HepG2 (cell line): ENCODE results near the gene EPO. TPM values are rescaled to one million over a fixed set of nuclear protein-coding genes. Genes with fewer than 3 reads are reported as not detected.
A peak's percentile ranks its signal among the peaks of the same experiment; 100 is the strongest.

Experiments used
- ATAC-seq: fragments of 200-7000 bp; cut with Tn5 transposase; 3 replicates; pipeline ENCODE4 v1.9.1; 2020; ENCODE audit warnings: mild to moderate bottlenecking, moderate library complexity
- BruUV-seq: library from RNA; stranded (reverse); fragments of 400-500 nt; replicated peaks from 2 replicates; lab custom pipeline; 2021; lab: Mats Ljungman, UMichigan
- CTCF ChIA-PET: fragments of 300-600 bp; formaldehyde crosslinking; extraction: SDS; loops from one replicate; lab custom pipeline; 2021; ENCODE audit warnings: low total read pairs, inconsistent platforms, low intra/inter-chr PET ratio; lab: Yijun Ruan, JAX
- POLR2A ChIA-PET: fragments of 350-600 bp; sonication (Branson Sonifier 250); formaldehyde crosslinking; loops from one replicate; lab custom pipeline; 2020; ENCODE audit warnings: antibody characterized with exemption, inconsistent platforms; lab: Yijun Ruan, JAX
- DNase-seq: peaks from one replicate; pipeline ENCODE4 v3.0.0-alpha.2; 2015; ENCODE audit warnings: low spot score
- FAIRE-seq: peaks from 3 replicates; lab custom pipeline; 2011; peaks lifted over from hg19 to GRCh38; lab: Jason Lieb, UNC
- H2AFZ ChIP-seq: one replicate; pipeline ENCODE4 v1.6.1; 2011; ENCODE audit warnings: low read length, inconsistent platforms
- H3K27ac ChIP-seq: fragments of 300-600 bp; 3 replicates; pipeline ENCODE4 v1.8.0; 2011; ENCODE audit warnings: mixed run types, mild to moderate bottlenecking, mixed read lengths, low read length, inconsistent platforms; ENCODE audit not compliant: insufficient read depth; ENCODE audit errors: extremely low read length
- H3K27me3 ChIP-seq, 2 experiments: fragments of 200-600 bp in 1 of 2; 2 replicates in 1 of 2; 3 replicates in 1 of 2; pipeline versions ENCODE4 v1.6.0 to v1.8.0; 2011; ENCODE audit warnings: low read length in 2 of 2, mild to moderate bottlenecking in 2 of 2, moderate library complexity in 2 of 2, inconsistent platforms in 1 of 2; ENCODE audit not compliant: insufficient read depth in 2 of 2, control insufficient read depth in 1 of 2
- H3K36me3 ChIP-seq, 2 experiments: fragments of 200-600 bp in 1 of 2; replicated peaks in 1 of 2; 2 replicates in 1 of 2; 3 replicates in 1 of 2; pipeline versions ENCODE4 v1.5.1 to v1.8.0; 2011; ENCODE audit warnings: low read length in 2 of 2, inconsistent platforms in 1 of 2; ENCODE audit not compliant: insufficient read depth in 2 of 2, control insufficient read depth in 1 of 2
- H3K4me1 ChIP-seq: 2 replicates; pipeline ENCODE4 v1.5.1; 2012; ENCODE audit warnings: low read length, inconsistent platforms; ENCODE audit not compliant: insufficient read depth
- H3K4me2 ChIP-seq: 2 replicates; pipeline ENCODE4 v1.6.0; 2011; ENCODE audit warnings: low read depth, low read length, inconsistent platforms
- H3K4me3 ChIP-seq, 3 experiments: fragments of 200-600 bp in 1 of 3; sonication (generic), shearing (Covaris generic) in 1 of 3; replicated peaks in 1 of 3; 2 replicates each; pipeline ENCODE4 v1.5.1; 2011 to 2016; ENCODE audit warnings: low read length in 3 of 3, inconsistent platforms in 2 of 3, low read depth in 2 of 3, mild to moderate bottlenecking in 2 of 3, control low read depth in 1 of 3, mixed read lengths in 1 of 3; ENCODE audit not compliant: insufficient read depth in 1 of 3
- H3K79me2 ChIP-seq: one replicate; pipeline ENCODE4 v1.6.1; 2011; ENCODE audit warnings: low read length, inconsistent platforms; ENCODE audit not compliant: insufficient read depth
- H3K9ac ChIP-seq: 2 replicates; pipeline ENCODE4 v1.6.0; 2011; ENCODE audit warnings: mild to moderate bottlenecking, low read depth, low read length, inconsistent platforms; ENCODE audit not compliant: insufficient read depth
- H3K9me3 ChIP-seq: 2 replicates; pipeline ENCODE4 v1.5.1; 2012; ENCODE audit warnings: mild to moderate bottlenecking, low read length
- H4K20me1 ChIP-seq: 2 replicates; pipeline ENCODE4 v1.6.0; 2011; ENCODE audit warnings: inconsistent platforms, mild to moderate bottlenecking, low read length, moderate library complexity; ENCODE audit not compliant: insufficient read depth
- EP300 ChIP-seq, 3 experiments: sonication (generic) in 1 of 3; formaldehyde crosslinking in 1 of 3; IDR thresholded peaks; 2 replicates each; pipeline versions ENCODE4 v1.5.1 to v1.6.1; 2011 to 2020; ENCODE audit warnings: low read depth in 2 of 3, low read length in 2 of 3, borderline replicate concordance in 1 of 3, improper control_type of control experiment in 1 of 3, mild to moderate bottlenecking in 1 of 3, missing genetic modification reagents in 1 of 3, moderate library complexity in 1 of 3
- GABPA ChIP-seq, 2 experiments: IDR thresholded peaks; 2 replicates each; pipeline ENCODE4 v1.6.1; 2011 to 2016; ENCODE audit warnings: low read depth in 2 of 2, low read length in 1 of 2, missing biosample characterization in 1 of 2, missing genetic modification characterization in 1 of 2
- HNRNPLL ChIP-seq: fragments of 200-400 bp; formaldehyde crosslinking; IDR thresholded peaks from 2 replicates; pipeline ENCODE4 v1.6.1; 2017; ENCODE audit warnings: mild to moderate bottlenecking, low read depth, low read length; ENCODE audit not compliant: poor library complexity, severe bottlenecking
- NFE2 ChIP-seq: sonication (generic); formaldehyde crosslinking; IDR thresholded peaks from 2 replicates; pipeline ENCODE4 v1.4.0; 2020; ENCODE audit warnings: missing genetic modification reagents
- NFKB2 ChIP-seq: sonication (generic); formaldehyde crosslinking; IDR thresholded peaks from 2 replicates; pipeline ENCODE4 v1.4.0; 2020; ENCODE audit warnings: missing genetic modification reagents, borderline replicate concordance
- SIX4 ChIP-seq: sonication (generic); formaldehyde crosslinking; IDR thresholded peaks from 2 replicates; pipeline ENCODE4 v1.4.0; 2020; ENCODE audit warnings: missing genetic modification reagents
- STAG1 ChIP-seq: sonication (generic); formaldehyde crosslinking; IDR thresholded peaks from 2 replicates; pipeline ENCODE4 v1.4.0; 2020; ENCODE audit warnings: missing genetic modification reagents
- TSC22D2 ChIP-seq: sonication (generic); formaldehyde crosslinking; IDR thresholded peaks from 2 replicates; pipeline ENCODE4 v1.5.1; 2020; ENCODE audit warnings: missing genetic modification reagents, mild to moderate bottlenecking, borderline replicate concordance
- ZFP62 ChIP-seq: sonication (generic); formaldehyde crosslinking; IDR thresholded peaks from 2 replicates; pipeline ENCODE4 v1.4.0; 2020; ENCODE audit warnings: missing genetic modification reagents
- ZKSCAN5 ChIP-seq: sonication (generic); formaldehyde crosslinking; IDR thresholded peaks from 2 replicates; pipeline ENCODE4 v1.5.1; 2020; ENCODE audit warnings: mild to moderate bottlenecking, missing genetic modification reagents
- ZNF329 ChIP-seq: sonication (generic); formaldehyde crosslinking; IDR thresholded peaks from 2 replicates; pipeline ENCODE4 v1.9.0; 2021; ENCODE audit warnings: low read depth, mild to moderate bottlenecking, missing genetic modification reagents
- ZNF558 ChIP-seq: sonication (generic); formaldehyde crosslinking; IDR thresholded peaks from 2 replicates; pipeline ENCODE4 v1.9.0; 2022; ENCODE audit warnings: mild to moderate bottlenecking, missing genetic modification reagents, borderline replicate concordance
- ZNF572 ChIP-seq: sonication (generic); formaldehyde crosslinking; IDR thresholded peaks from 2 replicates; pipeline ENCODE4 v1.5.1; 2020; ENCODE audit warnings: mild to moderate bottlenecking, missing genetic modification reagents
- ZNF614 ChIP-seq: IDR thresholded peaks from 2 replicates; pipeline ENCODE4 v1.6.1; 2018; ENCODE audit warnings: missing biosample characterization, missing genetic modification reagents, inconsistent platforms, borderline replicate concordance
- ZNF768 ChIP-seq: sonication (generic); formaldehyde crosslinking; IDR thresholded peaks from 2 replicates; pipeline ENCODE4 v1.4.0; 2020; ENCODE audit warnings: missing genetic modification reagents
- WGBS: methylation state at CpG from one replicate; pipeline ENCODE4 v1.1.6; 2017; ENCODE audit warnings: low lambda C conversion rate; 5-methylcytosine and 5-hydroxymethylcytosine counted together
- in situ Hi-C: cut with HindIII; loops from 2 replicates; pipeline ENCODE4 v1.10.0; 2017; ENCODE audit warnings: low pct_unique_long_range_greater_than_20kb; ENCODE audit not compliant: extremely low pct_ligation_motif_present
- intact Hi-C: fragments of 100-400 bp; cut with micrococcal nuclease; formaldehyde crosslinking; loops from one replicate; pipeline ENCODE4 v1.10.0; 2022; ENCODE audit not compliant: unreplicated experiment
- polyA plus RNA-seq, 8 experiments: library from polyadenylated mRNA; depleted of rRNA in 3 of 8; stranded (reverse) in 7 of 8; unstranded in 1 of 8; fragments of >200 nt; fragmentation: Illumina TruSeq in 4 of 8; extraction: Trizol in 4 of 8; gene quantifications; 2 replicates each; pipeline versions ENCODE4 v1.2.1 to v1.2.3, GENCODE V29; 2011 to 2016; ENCODE audit warnings: low read depth in 4 of 8, missing spikeins in 1 of 8, mixed read lengths in 1 of 8; ENCODE audit not compliant: insufficient read depth in 1 of 8
- total RNA-seq, 5 experiments: library from RNA; depleted of rRNA; stranded (reverse); fragments of >200 nt; fragmentation: Illumina TruSeq; extraction: Trizol; gene quantifications; 2 replicates each; pipeline ENCODE4 v1.2.3, GENCODE V29; 2016; ENCODE audit warnings: low read depth in 1 of 5
- TF ChIP-seq, protein P1 (sequence below): sonication (generic); formaldehyde crosslinking; IDR thresholded peaks from 2 replicates; pipeline ENCODE4 v1.8.0; 2022; ENCODE audit warnings: mild to moderate bottlenecking, missing genetic modification reagents, moderate library complexity
- TF ChIP-seq, protein P2 (sequence below): sonication (generic); formaldehyde crosslinking; IDR thresholded peaks from 2 replicates; pipeline ENCODE4 v1.4.0; 2020; ENCODE audit warnings: missing genetic modification reagents, borderline replicate concordance

EPO gene
- total and polyA plus RNA-seq, 2 of the 13 experiments (the other 11 are each of a cell fraction or from before 2014, with no cell fraction given): 10.3 to 25.7 TPM

DNA sequence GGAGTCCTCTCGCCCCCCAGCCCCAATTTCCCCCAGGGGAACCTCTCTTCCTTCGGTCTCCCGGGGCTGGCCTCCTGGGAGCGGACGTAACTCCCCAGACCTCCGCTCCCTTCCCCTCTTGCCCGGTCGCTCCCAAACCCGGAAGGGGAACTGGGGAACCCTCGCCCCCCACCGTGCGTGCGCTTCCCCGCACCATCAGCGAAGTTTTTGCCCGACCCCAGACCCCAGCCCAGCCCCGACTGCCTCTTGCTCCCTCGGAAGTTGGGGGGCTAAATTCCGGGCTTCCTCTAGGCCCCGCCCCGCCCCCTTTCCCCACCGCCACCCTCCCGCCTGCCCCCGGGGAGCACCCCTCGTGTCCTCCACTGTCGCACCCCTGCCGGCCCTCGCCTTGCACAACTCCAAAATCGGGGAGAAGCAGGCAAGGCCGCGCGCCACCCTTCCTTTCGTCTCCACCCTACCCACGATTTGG, 46.3 kb upstream of the EPO start (continued):
- TF ChIP-seq SIX4 (CRISPR knock-in tag): no peak
- no peak for TF ChIP-seq NFE2 (CRISPR knock-in tag)
- peak; percentile 19; the same call in 1 of the 2 replicates for TF ChIP-seq ZNF558 (CRISPR knock-in tag)
- TF ChIP-seq NFKB2: no peak
- TF ChIP-seq, protein P1, sequence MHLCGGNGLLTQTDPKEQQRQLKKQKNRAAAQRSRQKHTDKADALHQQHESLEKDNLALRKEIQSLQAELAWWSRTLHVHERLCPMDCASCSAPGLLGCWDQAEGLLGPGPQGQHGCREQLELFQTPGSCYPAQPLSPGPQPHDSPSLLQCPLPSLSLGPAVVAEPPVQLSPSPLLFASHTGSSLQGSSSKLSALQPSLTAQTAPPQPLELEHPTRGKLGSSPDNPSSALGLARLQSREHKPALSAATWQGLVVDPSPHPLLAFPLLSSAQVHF: 0 out of 2 replicates have a peak, but pooled peaks have one; percentile 59
- TF ChIP-seq ZFP62: no peak
- TF ChIP-seq STAG1 (CRISPR knock-in tag): no peak
- TF ChIP-seq TSC22D2 (CRISPR knock-in tag): no peak
- TF ChIP-seq GABPA (IDR thresholded peaks at IDR 0.05; ENCODE audit: low read depth, low read length): 0 out of 2 replicates have a peak, but pooled peaks have one; percentile 19
- no peak for TF ChIP-seq GABPA (CRISPR knock-in tag; IDR thresholded peaks at IDR 0.05; ENCODE audit: low read depth)

DNA sequence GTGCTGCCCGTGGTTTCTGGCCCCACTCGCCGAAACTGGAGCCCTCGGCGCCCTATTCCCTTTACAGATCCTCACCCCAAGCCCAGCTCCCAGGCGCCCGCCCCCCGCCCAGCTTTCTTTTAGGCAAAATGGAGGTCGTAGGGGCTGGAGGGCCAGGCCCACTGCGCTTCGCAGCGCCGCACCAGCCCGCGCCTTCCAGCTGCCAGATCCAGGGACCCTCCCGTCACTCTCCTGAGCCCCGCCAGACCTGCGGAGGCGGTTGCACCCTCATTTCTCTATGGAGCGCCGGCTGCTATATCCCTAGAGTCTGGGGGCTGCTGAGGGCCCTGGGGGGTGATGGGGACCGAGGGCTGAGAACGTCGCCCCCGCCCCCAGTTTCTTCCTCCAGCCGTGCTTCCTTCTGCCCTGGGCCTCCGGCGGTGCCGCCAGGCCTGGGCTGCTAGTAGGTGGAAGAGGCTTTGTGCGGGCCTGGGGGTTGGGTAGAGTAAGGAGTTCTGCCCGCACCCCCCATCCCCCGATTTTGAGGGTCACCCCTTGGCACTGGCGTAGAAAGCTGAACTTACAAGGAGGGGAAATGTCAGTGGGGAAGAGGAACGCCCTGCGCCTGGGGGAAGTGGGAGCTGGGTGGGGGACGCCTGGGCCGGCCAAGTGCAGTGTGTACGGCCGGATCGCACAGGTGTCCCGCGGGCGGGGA, 45.7 kb upstream of the EPO start:
- CTCF ChIA-PET: no interaction called here
- peaks cover 9% of the 10 kb centered on the region for H3K79me2 ChIP-seq
- no peak for FAIRE-seq
- no TSS peak for BruUV-seq
- ATAC-seq: peak; percentile 21
- peaks cover 14 to 22% of the 10 kb centered on the region in 2 experiments; a peak in 4 of 5 replicates for H3K36me3 ChIP-seq
- intact Hi-C loops (loop anchor here (2.0 kb wide), 1 partner anchor 16 kb away; no protein-coding TSS in a partner anchor), in situ Hi-C loops (no loop called here)
- H3K4me2 ChIP-seq: peak overlapping the region; percentile 78
- peaks cover 8% of the 10 kb centered on the region; the same call in 1 of the 2 replicates for H4K20me1 ChIP-seq
- WGBS: 0% methylated on average over 29 of the region's 43 CpGs
- H3K4me3 ChIP-seq: peak overlapping the region; percentile 92 to 97 (median 96)
- peaks cover 30% of the 10 kb centered on the region for H3K4me1 ChIP-seq
- H2AFZ ChIP-seq: no peak overlapping the region
- H3K27me3 ChIP-seq: peaks cover 0 to 4% of the 10 kb centered on the region in 2 experiments; a peak in 2 of 5 replicates
- H3K27ac ChIP-seq: peak overlapping the region; percentile 40
- POLR2A ChIA-PET: interaction anchor here (0.6 to 1.4 kb wide), 4 partner anchors 18 to 32 kb away, joined by 3 to 4 read pairs (median 4); partner anchors contain the start of gene POP7
- H3K9me3 ChIP-seq: no peaks in the 10 kb centered on the region
- no peak for DNase-seq
- H3K9ac ChIP-seq: peak overlapping the region; percentile 93
- TF ChIP-seq ZNF572 (CRISPR knock-in tag): no peak
- TF ChIP-seq ZNF329 (CRISPR knock-in tag): no peak
- no peak for TF ChIP-seq ZKSCAN5 (CRISPR knock-in tag)
- no peak for TF ChIP-seq EP300 (IDR thresholded peaks at IDR 0.05; ENCODE audit: low read depth in 2 of 2, low read length in 2 of 2)
- TF ChIP-seq EP300 (CRISPR knock-in tag; IDR thresholded peaks at IDR 0.05; ENCODE audit: borderline replicate concordance): no peak
- TF ChIP-seq HNRNPLL: peak; percentile 21
- TF ChIP-seq ZNF614: no peak
- TF ChIP-seq ZNF768 (CRISPR knock-in tag): no peak
- TF ChIP-seq, protein P2, sequence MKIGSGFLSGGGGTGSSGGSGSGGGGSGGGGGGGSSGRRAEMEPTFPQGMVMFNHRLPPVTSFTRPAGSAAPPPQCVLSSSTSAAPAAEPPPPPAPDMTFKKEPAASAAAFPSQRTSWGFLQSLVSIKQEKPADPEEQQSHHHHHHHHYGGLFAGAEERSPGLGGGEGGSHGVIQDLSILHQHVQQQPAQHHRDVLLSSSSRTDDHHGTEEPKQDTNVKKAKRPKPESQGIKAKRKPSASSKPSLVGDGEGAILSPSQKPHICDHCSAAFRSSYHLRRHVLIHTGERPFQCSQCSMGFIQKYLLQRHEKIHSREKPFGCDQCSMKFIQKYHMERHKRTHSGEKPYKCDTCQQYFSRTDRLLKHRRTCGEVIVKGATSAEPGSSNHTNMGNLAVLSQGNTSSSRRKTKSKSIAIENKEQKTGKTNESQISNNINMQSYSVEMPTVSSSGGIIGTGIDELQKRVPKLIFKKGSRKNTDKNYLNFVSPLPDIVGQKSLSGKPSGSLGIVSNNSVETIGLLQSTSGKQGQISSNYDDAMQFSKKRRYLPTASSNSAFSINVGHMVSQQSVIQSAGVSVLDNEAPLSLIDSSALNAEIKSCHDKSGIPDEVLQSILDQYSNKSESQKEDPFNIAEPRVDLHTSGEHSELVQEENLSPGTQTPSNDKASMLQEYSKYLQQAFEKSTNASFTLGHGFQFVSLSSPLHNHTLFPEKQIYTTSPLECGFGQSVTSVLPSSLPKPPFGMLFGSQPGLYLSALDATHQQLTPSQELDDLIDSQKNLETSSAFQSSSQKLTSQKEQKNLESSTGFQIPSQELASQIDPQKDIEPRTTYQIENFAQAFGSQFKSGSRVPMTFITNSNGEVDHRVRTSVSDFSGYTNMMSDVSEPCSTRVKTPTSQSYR: no peak
